Iris pigment epithelial cell (primary cell): ENCODE data around the gene RTN4R.

Experiments
- DNase-seq: peaks from one replicate; pipeline ENCODE4 v3.0.0-alpha.2; 2011; ENCODE audit warnings: low read depth

The RTN4R gene

GRCh38 chr22:20241579-20242392 lies 26.3 kb downstream of the RTN4R start:
- no peak for DNase-seq

GRCh38 chr22:20240900-20241299 lies 27.2 kb downstream of the RTN4R start:
- no peak for DNase-seq

- DNase-seq: no peak
Observed at GRCh38 chr22:20240447-20240764, 27.7 kb downstream of the RTN4R start.

GRCh38 chr22:20239676-20240446 lies 28.3 kb downstream of the RTN4R start:
- no peak for DNase-seq

- peak; percentile 31 for DNase-seq
Observed at GRCh38 chr22:20238901-20239675, 29.0 kb downstream of the RTN4R start.

- DNase-seq: no peak
Observed at GRCh38 chr22:20238536-20238900, 29.6 kb downstream of the RTN4R start.

GRCh38 chr22:20237480-20238440 lies 30.4 kb downstream of the RTN4R start:
- DNase-seq: no peak

- DNase-seq: no peak
Observed at GRCh38 chr22:20236052-20236717, 31.9 kb downstream of the RTN4R start.

- no peak for DNase-seq
Observed at GRCh38 chr22:20235389-20235991, 32.6 kb downstream of the RTN4R start.

- DNase-seq: no peak
Observed at GRCh38 chr22:20234760-20235388, 33.2 kb downstream of the RTN4R start.

GRCh38 chr22:20234314-20234682 lies 33.8 kb downstream of the RTN4R start:
- no peak for DNase-seq

- DNase-seq: no peak
Observed at GRCh38 chr22:20233351-20234313, 34.5 kb downstream of the RTN4R start.

GRCh38 chr22:20232781-20233180 lies 35.3 kb downstream of the RTN4R start:
- no peak for DNase-seq

GRCh38 chr22:20232237-20232598 lies 35.9 kb downstream of the RTN4R start:
- DNase-seq: no peak

- no peak for DNase-seq
Observed at GRCh38 chr22:20231514-20232236, 36.4 kb downstream of the RTN4R start.

- no peak for DNase-seq
Observed at GRCh38 chr22:20230777-20231420, 37.2 kb downstream of the RTN4R start.

GRCh38 chr22:20229916-20230775 lies 38.0 kb downstream of the RTN4R start:
- no peak for DNase-seq
